Psoas muscle (tissue), 8 donors: ENCODE data around the gene RELT. TPM values are rescaled to one million over a fixed set of nuclear protein-coding genes. Genes with fewer than 3 reads are reported as not detected.

Experiments
- ATAC-seq, 4 donors: fragments of 200-7000 bp; cut with Tn5 transposase; one replicate each; pipeline ENCODE4 v1.9.1; 2020; ENCODE audit warnings: moderate library complexity in 3 of 4, mild to moderate bottlenecking in 2 of 4
- DNase-seq, 2 donors: peaks; one replicate each; pipeline ENCODE4 v3.0.0-alpha.2; 2020
- H3K27ac ChIP-seq: fragments of 200-600 bp; one replicate; pipeline ENCODE4 v1.8.0; 2022
- H3K27me3 ChIP-seq, 3 donors: fragments of 200-600 bp in 1 of 3; one replicate each; pipeline versions ENCODE4 v1.6.1 to v1.8.0; 2013 to 2022; ENCODE audit warnings: low read length in 2 of 3, mild to moderate bottlenecking in 2 of 3, moderate library complexity in 1 of 3; ENCODE audit not compliant: insufficient read depth in 3 of 3
- H3K36me3 ChIP-seq, 2 donors: fragments of 200-600 bp in 1 of 2; one replicate each; pipeline versions ENCODE4 v1.6.1 to v1.8.0; 2013 to 2022; ENCODE audit warnings: low read depth in 1 of 2, mild to moderate bottlenecking in 1 of 2, moderate library complexity in 1 of 2; ENCODE audit not compliant: insufficient read depth in 1 of 2
- H3K4me1 ChIP-seq: fragments of 200-600 bp; one replicate; pipeline ENCODE4 v1.8.0; 2022
- H3K4me3 ChIP-seq: fragments of 200-600 bp; one replicate; pipeline ENCODE4 v1.8.0; 2022; ENCODE audit warnings: mild to moderate bottlenecking
- H3K9me3 ChIP-seq: fragments of 200-600 bp; one replicate; pipeline ENCODE4 v1.8.0; 2022
- WGBS, 3 donors: extraction: QIAGEN DNeasy Blood & Tissue Kit; methylation state at CpG; one replicate each; pipeline versions ENCODE4 v1.1.6 to v1.1.7; 2013; 5-methylcytosine and 5-hydroxymethylcytosine counted together
- intact Hi-C, 2 donors: fragments of 100-400 bp; cut with DNase I; formaldehyde crosslinking; loops; one replicate each; pipeline versions ENCODE4 v1.11.0 to v1.14.2; 2022
- polyA plus RNA-seq, 3 donors: library from polyadenylated mRNA; stranded (reverse); fragments of 200-250 nt; gene quantifications; one replicate each; pipeline ENCODE4 v1.2.3, GENCODE V29; 2013
- total RNA-seq, 4 donors: library from RNA; stranded (reverse); fragmentation: NEBNext Ultra II Directional in 2 of 4; extraction: Animal tissue kit (Norgen Biotek cat#: 25700) in 2 of 4; gene quantifications; one replicate each; pipeline versions ENCODE4 v1.2.1 to v1.2.4, GENCODE V29; 2021 to 2023
- TF ChIP-seq, protein P1 (sequence below): fragments of 200-600 bp; IDR thresholded peaks from one replicate; pipeline ENCODE4 v1.8.0; 2022; ENCODE audit warnings: antibody characterized with exemption
- donor health status: healthy with polysubstance abuse.
- donor health status: DM: no; HTN: no; CAD: no; lungs with moderate emphysema.
- donor health status: Bipolar disorder and iron deficiency.
- donor health status: healthy.
- donor health status: DM: yes; HTN: yes; CAD: no.
- donor health status: DM: no; HTN: no; CAD: no.
- donor health status: DM: no; HTN: no; CAD: no.
- donor health status: DM: yes; HTN: yes; CAD: no.

Gene RELT
- total and polyA plus RNA-seq, 7 donors, result 4.9 to 33.0 (median 15.5) TPM

DNA sequence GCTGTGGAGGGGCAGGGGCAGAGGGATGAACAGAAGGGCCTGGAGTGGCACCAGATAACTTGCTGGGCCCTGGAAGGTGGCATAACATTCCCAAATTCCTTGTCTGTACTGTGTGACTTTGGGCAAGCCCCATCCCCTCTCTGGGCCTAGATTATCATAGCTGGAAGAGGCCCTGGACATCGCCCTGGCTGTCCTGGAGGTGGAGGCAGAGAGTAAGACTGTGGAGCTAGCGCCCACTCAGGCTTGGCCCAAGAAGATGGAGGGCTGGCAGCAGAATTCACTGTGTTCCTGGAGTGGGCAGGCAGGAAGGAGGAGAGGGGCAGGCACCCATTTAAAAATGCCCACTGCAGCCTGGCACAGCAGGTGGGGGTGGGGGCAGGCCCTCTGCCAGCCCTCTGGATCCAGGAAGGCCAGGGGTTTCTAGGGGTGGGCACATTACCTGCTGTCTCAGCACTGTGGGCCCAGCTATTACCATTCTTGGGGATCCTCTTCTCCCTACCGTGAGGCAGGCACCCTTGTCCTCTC is 45.6 kb upstream of the RELT start:
- DNase-seq (peak in 1 of 2 donors; percentile 36), ATAC-seq (no peak)
- intact Hi-C loops, result loop anchor here in 1 of 2 donors (5.0 kb wide), 1 partner anchor 33 kb away; no protein-coding TSS in a partner anchor
- Histone ChIP-seq H3K4me3 (no peak overlapping the region), H3K36me3 (no peaks in the 10 kb centered on the region), H3K27ac (peak overlapping the region; percentile 2), H3K9me3 (no peaks in the 10 kb centered on the region), H3K27me3 (no peaks in the 10 kb centered on the region), H3K4me1 (peaks cover 11% of the 10 kb centered on the region)
- 58 to 77% (median 71%) methylated on average over 3 of the region's 3 CpGs for WGBS, 3 donors
- TF ChIP-seq, protein P1, sequence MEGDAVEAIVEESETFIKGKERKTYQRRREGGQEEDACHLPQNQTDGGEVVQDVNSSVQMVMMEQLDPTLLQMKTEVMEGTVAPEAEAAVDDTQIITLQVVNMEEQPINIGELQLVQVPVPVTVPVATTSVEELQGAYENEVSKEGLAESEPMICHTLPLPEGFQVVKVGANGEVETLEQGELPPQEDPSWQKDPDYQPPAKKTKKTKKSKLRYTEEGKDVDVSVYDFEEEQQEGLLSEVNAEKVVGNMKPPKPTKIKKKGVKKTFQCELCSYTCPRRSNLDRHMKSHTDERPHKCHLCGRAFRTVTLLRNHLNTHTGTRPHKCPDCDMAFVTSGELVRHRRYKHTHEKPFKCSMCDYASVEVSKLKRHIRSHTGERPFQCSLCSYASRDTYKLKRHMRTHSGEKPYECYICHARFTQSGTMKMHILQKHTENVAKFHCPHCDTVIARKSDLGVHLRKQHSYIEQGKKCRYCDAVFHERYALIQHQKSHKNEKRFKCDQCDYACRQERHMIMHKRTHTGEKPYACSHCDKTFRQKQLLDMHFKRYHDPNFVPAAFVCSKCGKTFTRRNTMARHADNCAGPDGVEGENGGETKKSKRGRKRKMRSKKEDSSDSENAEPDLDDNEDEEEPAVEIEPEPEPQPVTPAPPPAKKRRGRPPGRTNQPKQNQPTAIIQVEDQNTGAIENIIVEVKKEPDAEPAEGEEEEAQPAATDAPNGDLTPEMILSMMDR, result no peak

- peak in 1 of 2 donors; percentile 47 for DNase-seq
- no peaks in the 10 kb centered on the region for H3K27me3 ChIP-seq
- H3K36me3 ChIP-seq, result no peaks in the 10 kb centered on the region
- peaks cover 11% of the 10 kb centered on the region for H3K4me1 ChIP-seq
- no peak overlapping the region for H3K4me3 ChIP-seq
- intact Hi-C loops, result loop anchor here in 1 of 2 donors (5.0 kb wide), 1 partner anchor 34 kb away; no protein-coding TSS in a partner anchor
- peak overlapping the region; percentile 2 for H3K27ac ChIP-seq
- TF ChIP-seq, protein P1, result no peak
- WGBS, 3 donors, result 48 to 68% (median 56%) methylated on average over 4 of the region's 4 CpGs
- no peak for ATAC-seq
- no peaks in the 10 kb centered on the region for H3K9me3 ChIP-seq
These were observed 44.9 kb upstream of the RELT start for GRCh38 chr11:73331138-73331916.

GRCh38 chr11:73333173-73333572 is 43.0 kb upstream of the RELT start:
- no peak for DNase-seq
- intact Hi-C loops, result loop anchor here in 1 of 2 donors (5.0 kb wide), 1 partner anchor 36 kb away; no protein-coding TSS in a partner anchor
- 90 to 91% (median 90%) methylated on average over 11 of the region's 11 CpGs for WGBS, 3 donors
- H3K27me3 ChIP-seq, result no peaks in the 10 kb centered on the region
- ATAC-seq, result no peak
- TF ChIP-seq, protein P1, result no peak
- H3K36me3 ChIP-seq, result no peaks in the 10 kb centered on the region
- H3K9me3 ChIP-seq, result no peaks in the 10 kb centered on the region
- peak overlapping the region; percentile 30 for H3K27ac ChIP-seq
- peaks cover 11% of the 10 kb centered on the region for H3K4me1 ChIP-seq
- H3K4me3 ChIP-seq, result no peak overlapping the region

- Histone ChIP-seq H3K4me3 (no peak overlapping the region), H3K36me3 (no peaks in the 10 kb centered on the region), H3K9me3 (no peaks in the 10 kb centered on the region), H3K27me3 (no peaks in the 10 kb centered on the region), H3K27ac (peak overlapping the region; percentile 50), H3K4me1 (peaks cover 11% of the 10 kb centered on the region)
- 77 to 91% (median 78%) methylated on average over 4 of the region's 4 CpGs for WGBS, 3 donors
- TF ChIP-seq, protein P1, result no peak
- no peak for ATAC-seq
- DNase-seq, result no peak
- intact Hi-C loops, result loop anchor here in 1 of 2 donors (5.0 kb wide), 1 partner anchor 37 kb away; no protein-coding TSS in a partner anchor
These were observed 42.4 kb upstream of the RELT start for GRCh38 chr11:73333640-73334383.
